GM21529 (cell line): ENCODE results near the gene ASAP2.
A peak's percentile ranks its signal among the peaks of the same experiment; 100 is the strongest.

Experiments
- ATAC-seq: cut with Tn5 transposase; IDR thresholded peaks from one replicate; pipeline ENCODE4 v1.9.1; 2021; ENCODE audit not compliant: unreplicated experiment

ASAP2 gene

GRCh38 chr2:9419541-9419940, 212.9 kb downstream of the ASAP2 start:
- ATAC-seq, result no peak

DNA sequence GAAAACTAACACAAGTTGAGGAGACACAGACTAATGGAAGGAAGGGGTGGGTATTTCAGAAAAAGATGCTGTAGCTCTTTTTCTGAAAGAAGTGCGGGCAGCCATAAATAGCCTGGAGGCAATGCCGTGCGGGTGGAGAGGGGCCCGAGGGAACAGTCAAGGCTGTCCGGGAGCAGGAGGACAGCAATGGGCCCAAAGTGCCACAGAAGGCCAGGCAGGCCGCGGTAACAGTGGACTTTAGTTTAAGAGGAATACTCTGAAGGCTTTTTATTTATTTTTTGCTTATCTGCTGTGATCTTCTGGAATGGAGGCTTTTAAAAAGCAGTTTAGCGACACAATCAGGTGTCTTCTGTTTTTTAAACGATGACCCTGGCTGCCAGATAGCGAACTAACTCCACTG, 213.9 kb downstream of the ASAP2 start:
- ATAC-seq, result no peak

DNA sequence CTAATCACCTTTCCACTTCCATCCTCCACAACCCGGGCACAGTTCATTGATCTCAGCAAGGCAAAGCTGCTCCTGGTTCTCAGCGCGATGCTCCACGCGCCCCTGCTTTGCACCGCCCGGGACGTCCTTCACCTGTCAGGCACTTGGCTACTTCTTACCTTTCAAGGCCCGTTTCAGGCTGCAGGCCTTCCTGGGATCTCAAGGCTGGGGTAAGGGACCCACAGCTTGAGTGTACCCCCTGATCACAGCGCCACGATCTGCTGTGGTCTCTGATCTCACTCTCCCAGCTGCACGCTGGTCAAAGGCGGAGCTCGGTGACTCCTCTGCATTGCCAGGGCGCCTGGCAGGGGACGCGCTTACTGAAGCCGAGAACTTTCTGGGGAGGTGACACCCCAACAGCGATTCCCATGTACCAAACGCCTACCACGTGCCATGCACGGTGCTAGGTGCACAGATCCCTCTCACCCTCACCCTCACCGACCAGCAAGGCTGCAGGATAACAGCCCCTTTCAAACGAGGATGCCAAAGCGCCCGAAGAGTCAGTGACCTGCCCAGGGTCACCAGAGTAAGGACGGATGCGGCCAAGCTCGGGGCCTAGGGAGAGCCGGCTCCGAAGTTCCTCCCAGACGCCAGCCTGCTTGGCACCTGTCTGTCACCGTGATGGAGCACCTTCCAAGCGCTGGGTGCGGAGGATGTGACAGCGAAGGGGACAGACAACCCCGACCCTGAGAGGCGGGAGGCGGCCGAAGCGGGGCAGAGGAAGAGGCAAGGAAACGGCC, 215.9 kb downstream of the ASAP2 start:
- ATAC-seq, result peak; percentile 35

- ATAC-seq, result peak; percentile 84
These were observed 216.7 kb downstream of the ASAP2 start, which contains the start of the genes CPSF3 and ITGB1BP1 for GRCh38 chr2:9423100-9423921. CPSF3 (plus strand) TSS chr2:9423654; CDS start chr2:9423774, 120 bp downstream. ITGB1BP1 (minus strand) TSS chr2:9423528; CDS start chr2:9418697, 4,831 bp downstream.

GRCh38 chr2:9423922-9424272, 217.3 kb downstream of the ASAP2 start:
- peak; percentile 6 for ATAC-seq

- no peak for ATAC-seq
These were observed 218.0 kb downstream of the ASAP2 start for GRCh38 chr2:9424447-9425164.

DNA sequence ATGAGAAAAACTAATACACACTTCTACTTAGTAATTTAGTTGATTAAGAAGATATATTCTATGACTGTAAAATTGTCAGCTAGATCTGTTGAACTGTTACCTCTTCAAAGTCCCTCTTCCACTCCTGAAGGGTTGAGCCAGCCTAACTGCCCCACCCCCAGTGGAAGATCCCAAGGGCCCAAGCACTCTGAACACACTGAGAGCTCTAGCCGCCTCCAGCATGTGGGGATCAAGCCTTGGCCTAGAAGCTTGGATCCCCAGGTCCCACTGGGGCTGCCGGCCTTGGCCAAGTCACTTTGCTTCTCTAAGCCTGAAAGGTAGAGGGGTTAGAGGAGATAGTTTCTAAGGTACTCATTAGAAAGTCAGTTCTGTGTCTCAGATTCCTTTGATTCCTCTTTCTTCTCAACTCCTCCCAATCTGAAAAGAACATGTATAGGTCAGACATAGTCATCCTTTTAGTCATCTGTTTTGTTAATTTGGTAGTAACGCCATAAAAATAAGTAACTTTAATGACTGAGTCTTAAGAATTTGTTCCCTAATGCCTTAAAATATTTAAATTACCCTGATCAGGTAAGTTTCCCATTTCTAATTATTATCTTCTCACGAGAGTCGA, 222.5 kb downstream of the ASAP2 start:
- no peak for ATAC-seq

DNA sequence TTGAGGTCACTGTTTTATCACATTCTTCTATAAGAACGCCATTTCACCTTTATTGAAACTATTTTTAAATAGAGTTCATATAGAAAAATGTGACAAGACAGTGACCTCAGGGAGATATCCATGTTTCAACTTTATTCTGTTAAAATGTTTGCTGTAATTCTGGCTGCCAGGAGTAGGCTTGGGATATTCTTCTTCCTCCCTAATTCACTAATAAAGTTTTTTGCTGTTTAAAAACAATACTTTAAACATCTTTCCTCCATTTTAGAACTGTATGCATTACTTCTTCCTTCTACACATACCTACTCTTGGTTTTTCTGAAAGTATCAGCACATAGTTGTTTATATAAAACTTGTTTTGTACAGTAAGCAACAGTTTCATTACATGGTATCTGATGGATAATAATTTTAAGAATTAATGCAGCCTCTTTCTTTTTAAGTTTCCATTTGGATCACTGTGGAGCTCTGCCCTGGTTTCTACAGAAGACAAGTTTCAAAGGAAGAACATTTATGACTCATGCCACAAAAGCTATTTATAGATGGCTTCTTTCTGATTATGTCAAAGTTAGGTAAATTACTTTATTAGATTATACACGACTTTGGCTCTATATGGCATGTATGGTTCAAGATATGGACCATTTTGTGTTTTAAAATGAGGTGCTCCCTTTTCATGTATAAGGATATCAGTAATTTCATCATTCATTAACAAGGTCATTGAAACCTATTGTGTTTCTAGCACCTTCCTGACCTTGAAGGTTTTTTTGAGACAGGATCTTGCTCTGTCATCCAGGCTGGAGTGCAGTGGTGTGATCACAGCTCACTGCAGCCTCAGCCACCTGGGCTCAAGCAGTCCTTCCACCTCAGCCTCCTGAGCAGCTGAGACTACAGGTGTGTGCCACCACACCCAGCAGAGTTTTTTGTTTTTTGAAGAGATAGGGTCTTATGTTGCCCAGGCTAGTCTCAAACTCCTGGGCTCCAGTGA, 224.0 kb downstream of the ASAP2 start:
- no peak for ATAC-seq

DNA sequence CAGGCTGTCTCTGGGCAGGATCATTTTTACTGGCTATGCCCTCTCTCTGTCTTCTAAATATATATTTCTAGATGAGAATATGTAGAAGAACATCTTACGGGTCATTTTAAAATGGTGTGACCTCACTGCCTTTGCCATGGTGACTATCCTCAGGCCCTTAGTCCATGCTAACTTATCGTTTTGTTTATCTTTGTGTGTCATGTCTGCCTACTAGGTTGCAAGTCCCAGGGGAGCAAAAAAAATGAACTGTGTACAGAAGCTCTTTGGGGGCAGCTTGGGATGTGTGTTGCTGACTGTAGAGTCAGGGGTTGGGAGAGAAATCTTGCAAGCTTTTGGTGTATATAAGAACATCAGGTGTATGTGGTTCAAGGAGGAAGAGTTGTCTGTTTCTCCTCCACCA, 227.9 kb downstream of the ASAP2 start:
- no peak for ATAC-seq

DNA sequence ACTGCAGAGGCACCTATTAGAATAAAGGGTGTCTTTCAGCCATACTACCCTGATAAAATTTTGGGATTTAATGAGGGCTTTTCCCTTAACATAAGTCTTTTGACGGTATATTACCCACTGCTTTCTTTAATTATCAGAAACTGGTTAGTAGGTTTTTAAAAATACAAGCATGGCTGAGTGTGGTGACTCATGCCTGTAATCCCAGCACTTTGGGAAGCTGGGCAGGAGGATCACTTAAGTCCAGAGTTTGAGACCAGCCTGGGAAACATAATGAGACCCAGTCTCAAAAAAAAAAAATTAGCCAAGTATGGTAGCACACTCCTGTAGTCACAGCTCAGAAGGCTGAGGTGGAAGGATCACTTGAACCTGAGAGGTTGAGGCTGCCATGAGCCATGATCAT, 232.9 kb downstream of the ASAP2 start:
- no peak for ATAC-seq

DNA sequence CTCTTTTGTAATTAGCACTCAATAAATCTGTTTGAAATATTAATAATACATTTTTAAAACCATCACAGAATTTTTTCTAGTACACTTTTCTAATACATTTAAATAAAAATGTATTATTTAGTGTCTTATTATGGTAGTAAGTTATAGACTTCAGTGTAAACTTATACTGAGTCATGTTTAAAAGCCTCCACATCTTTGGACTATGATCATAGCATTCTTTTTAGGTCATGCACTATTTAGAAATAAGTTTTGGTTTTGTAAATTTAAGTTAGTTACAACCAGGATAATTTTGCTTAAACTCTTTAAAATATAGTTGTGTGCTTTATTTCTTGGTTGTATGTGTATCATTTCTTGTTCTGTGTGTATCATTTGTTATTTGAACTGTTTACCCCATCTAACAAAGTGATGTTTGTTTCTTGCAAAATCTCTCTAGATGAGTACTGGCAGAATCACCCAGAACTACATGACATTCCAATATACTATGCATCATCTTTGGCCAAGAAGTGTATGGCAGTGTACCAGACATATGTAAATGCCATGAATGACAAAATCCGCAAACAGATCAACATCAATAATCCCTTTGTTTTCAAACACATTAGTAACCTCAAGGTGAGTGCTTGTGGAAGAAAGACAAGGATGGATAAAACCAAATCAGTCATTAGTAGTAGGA, 233.6 kb downstream of the ASAP2 start:
- ATAC-seq, result no peak

DNA sequence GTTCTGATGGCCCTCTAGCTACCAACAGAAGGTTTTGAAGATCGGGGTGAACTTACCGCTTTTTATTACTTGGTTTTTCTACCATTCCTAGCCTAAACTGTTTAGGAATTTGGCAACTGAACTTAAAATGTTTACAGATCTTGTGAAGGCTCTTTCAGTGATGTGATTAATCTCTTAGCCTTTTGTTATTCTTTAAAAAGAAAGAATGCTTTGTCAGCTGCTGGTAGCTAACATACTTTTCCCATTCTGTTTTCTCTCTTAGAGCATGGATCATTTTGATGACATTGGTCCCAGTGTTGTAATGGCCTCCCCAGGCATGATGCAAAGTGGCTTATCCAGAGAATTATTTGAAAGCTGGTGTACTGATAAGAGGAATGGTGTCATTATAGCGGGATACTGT, 234.9 kb downstream of the ASAP2 start:
- no peak for ATAC-seq

GRCh38 chr2:9443526-9443925, 236.9 kb downstream of the ASAP2 start:
- ATAC-seq, result no peak

- ATAC-seq, result no peak
These were observed 238.5 kb downstream of the ASAP2 start for GRCh38 chr2:9445089-9445488.

DNA sequence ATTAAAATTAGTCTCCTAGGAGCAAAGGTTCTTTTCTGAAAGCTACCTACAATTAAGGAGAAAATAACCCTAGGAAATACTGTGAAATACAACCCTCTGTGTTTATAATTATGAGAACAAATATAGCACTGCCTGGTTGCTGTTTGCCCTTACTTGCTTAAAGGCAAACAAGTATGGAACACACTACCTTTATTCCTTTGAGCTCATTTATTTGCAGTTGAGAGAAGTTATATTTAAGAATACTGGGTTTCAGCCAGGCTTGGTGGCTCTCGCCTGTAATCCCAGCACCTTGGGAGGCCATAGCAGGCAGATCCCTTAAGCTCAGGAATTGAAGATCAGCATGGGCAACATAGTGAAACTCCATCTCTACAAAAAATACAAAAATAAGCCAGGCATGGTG, 244.6 kb downstream of the ASAP2 start:
- ATAC-seq, result no peak
